Measurements from ENCODE around the gene IQCB1. TPM values are rescaled to one million over a fixed set of nuclear protein-coding genes. Genes with fewer than 3 reads are reported as not detected.
A peak's percentile ranks its signal among the peaks of the same experiment; 100 is the strongest.

The IQCB1 gene
- total and polyA plus RNA-seq, 2 experiments from 2014 or later: 28.8 to 39.0 TPM

GRCh38 chr3:121748680-121749275, 86.1 kb downstream of the IQCB1 start:
- DNase-seq (ENCODE audit: low spot score): peak; percentile 68
- no peaks in the 10 kb centered on the region for H3K9me3 Mint-ChIP-seq
- peaks cover 5% of the 10 kb centered on the region for H3K27me3 Mint-ChIP-seq (ENCODE audit: insufficient read depth, low read depth, poor library complexity)
- 0 out of 2 replicates have a peak, but pooled peaks cover 3% of the 10 kb centered on the region for H3K4me1 ChIP-seq (ENCODE audit: insufficient read depth)
- H3K79me2 ChIP-seq (replicated peaks; ENCODE audit: insufficient read depth): peaks cover 28% of the 10 kb centered on the region
- no peaks in the 10 kb centered on the region for H4K20me1 ChIP-seq (replicated peaks; ENCODE audit: insufficient read depth)
- no peaks in the 10 kb centered on the region for H3K9me2 ChIP-seq (ENCODE audit: insufficient read depth)
- H3F3A ChIP-seq (replicated peaks; ENCODE audit: low read depth): no peaks in the 10 kb centered on the region
- H3K4me2 ChIP-seq: peak overlapping the region; percentile 79
- no peaks in the 10 kb centered on the region for H3K36me3 ChIP-seq (ENCODE audit: insufficient read depth)
- ATAC-seq: peak; percentile 67
- no peak overlapping the region for H3K4me3 Mint-ChIP-seq
- no peaks in the 10 kb centered on the region for H3K36me3 Mint-ChIP-seq (ENCODE audit: low read depth)
- H3K4me3 ChIP-seq: peak overlapping the region; percentile 81
- H2AFZ ChIP-seq: peak overlapping the region; percentile 16
- no peak overlapping the region for H3K27ac Mint-ChIP-seq
- peak overlapping the region; percentile 85 for H3K27ac ChIP-seq (ENCODE audit: low read depth)
- peaks cover 6% of the 10 kb centered on the region; the same call in 2 of the 3 replicates for H3K4me1 Mint-ChIP-seq
- TF ChIP-seq JUNB (IDR thresholded peaks at IDR 0.05; ENCODE audit: unreplicated experiment) (no peak), STAT1 (IDR thresholded peaks at IDR 0.05; ENCODE audit: unreplicated experiment) (no peak), CREB1 (CRISPR knock-in tag; IDR thresholded peaks at IDR 0.05; ENCODE audit: low read depth) (peak; percentile 63; the same call in 1 of the 2 replicates), ZNF331 (CRISPR knock-in tag; IDR thresholded peaks at IDR 0.05; ENCODE audit: low read depth) (no peak), EZH2 (IDR thresholded peaks at IDR 0.05; ENCODE audit: low read depth, unreplicated experiment) (no peak)
- TF ChIP-seq, protein P1, sequence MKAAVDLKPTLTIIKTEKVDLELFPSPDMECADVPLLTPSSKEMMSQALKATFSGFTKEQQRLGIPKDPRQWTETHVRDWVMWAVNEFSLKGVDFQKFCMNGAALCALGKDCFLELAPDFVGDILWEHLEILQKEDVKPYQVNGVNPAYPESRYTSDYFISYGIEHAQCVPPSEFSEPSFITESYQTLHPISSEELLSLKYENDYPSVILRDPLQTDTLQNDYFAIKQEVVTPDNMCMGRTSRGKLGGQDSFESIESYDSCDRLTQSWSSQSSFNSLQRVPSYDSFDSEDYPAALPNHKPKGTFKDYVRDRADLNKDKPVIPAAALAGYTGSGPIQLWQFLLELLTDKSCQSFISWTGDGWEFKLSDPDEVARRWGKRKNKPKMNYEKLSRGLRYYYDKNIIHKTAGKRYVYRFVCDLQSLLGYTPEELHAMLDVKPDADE (IDR thresholded peaks at IDR 0.05): no peak
- H3K27me3 ChIP-seq (ENCODE audit: insufficient read depth): no peaks in the 10 kb centered on the region

GRCh38 chr3:121747976-121748375, 86.9 kb downstream of the IQCB1 start:
- Histone ChIP-seq H3F3A (replicated peaks; ENCODE audit: low read depth) (no peaks in the 10 kb centered on the region), H3K36me3 (ENCODE audit: insufficient read depth) (no peaks in the 10 kb centered on the region), H3K79me2 (replicated peaks; ENCODE audit: insufficient read depth) (peaks cover 36% of the 10 kb centered on the region), H3K27ac (ENCODE audit: low read depth) (no peak overlapping the region), H3K27me3 (ENCODE audit: insufficient read depth) (no peaks in the 10 kb centered on the region), H3K4me1 (ENCODE audit: insufficient read depth) (0 out of 2 replicates have a peak, but pooled peaks cover 3% of the 10 kb centered on the region), H3K9me2 (ENCODE audit: insufficient read depth) (no peaks in the 10 kb centered on the region), H3K4me2 (peak overlapping the region; percentile 79), H2AFZ (no peak overlapping the region), H3K4me3 (peak overlapping the region; percentile 81), H4K20me1 (replicated peaks; ENCODE audit: insufficient read depth) (no peaks in the 10 kb centered on the region)
- Mint-ChIP-seq H3K4me3 (no peak overlapping the region), H3K36me3 (ENCODE audit: low read depth) (peaks cover 4% of the 10 kb centered on the region; the same call in 2 of the 3 replicates), H3K27me3 (ENCODE audit: insufficient read depth, low read depth, poor library complexity) (peaks cover 5% of the 10 kb centered on the region), H3K27ac (no peak overlapping the region), H3K4me1 (peaks cover 6% of the 10 kb centered on the region; the same call in 2 of the 3 replicates), H3K9me3 (no peaks in the 10 kb centered on the region; the same call in 2 of the 3 replicates)
- ATAC-seq: no peak
- peak; percentile 42 for DNase-seq (ENCODE audit: low spot score)
- TF ChIP-seq ZNF331 (CRISPR knock-in tag; IDR thresholded peaks at IDR 0.05; ENCODE audit: low read depth) (no peak), ZNF114 (CRISPR knock-in tag; IDR thresholded peaks at IDR 0.05) (no peak), REST (IDR thresholded peaks at IDR 0.05; ENCODE audit: unreplicated experiment) (no peak), EZH2 (IDR thresholded peaks at IDR 0.05; ENCODE audit: low read depth, unreplicated experiment) (no peak), NANOG (IDR thresholded peaks at IDR 0.05; ENCODE audit: borderline replicate concordance) (no peak), STAT1 (IDR thresholded peaks at IDR 0.05; ENCODE audit: unreplicated experiment) (no peak), JUNB (IDR thresholded peaks at IDR 0.05; ENCODE audit: unreplicated experiment) (no peak)
- TF ChIP-seq, protein P1 (IDR thresholded peaks at IDR 0.05): no peak
